A673 (cell line): ENCODE results near the gene SPSB3. TPM values are rescaled to one million over a fixed set of nuclear protein-coding genes. Genes with fewer than 3 reads are reported as not detected.

Source experiments
- BruUV-seq: library from RNA; stranded (reverse); fragments of 400-500 nt; replicated peaks from 2 replicates; lab custom pipeline; 2021; lab: Mats Ljungman, UMichigan
- CTCF ChIA-PET: fragments of 300-600 bp; sonication (Branson Sonifier 250); formaldehyde crosslinking; loops from one replicate; lab custom pipeline; 2022; ENCODE audit warnings: antibody characterized with exemption; lab: Charles Lee
- POLR2A ChIA-PET: fragments of 300-600 bp; sonication (Branson Sonifier 250); formaldehyde crosslinking; loops from one replicate; lab custom pipeline; 2022; ENCODE audit warnings: antibody characterized with exemption; ENCODE audit not compliant: low non-redundant PET; lab: Charles Lee
- DNase-seq: peaks from one replicate; pipeline ENCODE4 v3.0.0-alpha.2; 2015; ENCODE audit warnings: low spot score
- H3K27ac ChIP-seq: fragments of 200-600 bp; sonication (generic); 2 replicates; pipeline ENCODE4 v1.5.1; 2016; ENCODE audit warnings: mixed run types, low read depth, mild to moderate bottlenecking, mixed read lengths, antibody characterized with exemption, low read length; ENCODE audit not compliant: poor library complexity, severe bottlenecking
- H3K27me3 ChIP-seq: fragments of 200-600 bp; sonication (generic); replicated peaks from 2 replicates; pipeline ENCODE4 v1.6.1; 2017; ENCODE audit warnings: mixed run types, low read depth, mild to moderate bottlenecking, mixed read lengths, antibody characterized with exemption, low read length; ENCODE audit not compliant: insufficient read depth, poor library complexity
- H3K36me3 ChIP-seq: fragments of 200-600 bp; sonication (generic); 2 replicates; pipeline ENCODE4 v1.6.1; 2016; ENCODE audit warnings: mixed run types, mild to moderate bottlenecking, mixed read lengths, antibody characterized with exemption, low read length; ENCODE audit not compliant: insufficient read depth, poor library complexity, severe bottlenecking
- H3K4me1 ChIP-seq: fragments of 200-600 bp; sonication (generic); 2 replicates; pipeline ENCODE4 v1.6.1; 2017; ENCODE audit warnings: mixed run types, mild to moderate bottlenecking, mixed read lengths, antibody characterized with exemption, low read length; ENCODE audit not compliant: insufficient read depth, poor library complexity, severe bottlenecking
- H3K4me3 ChIP-seq: fragments of 200-600 bp; sonication (generic); 2 replicates; pipeline ENCODE4 v1.5.1; 2016; ENCODE audit warnings: low read depth, mixed run types, mild to moderate bottlenecking, mixed read lengths, low read length; ENCODE audit not compliant: poor library complexity, severe bottlenecking
- H3K9me3 ChIP-seq: fragments of 200-600 bp; sonication (generic); 2 replicates; pipeline ENCODE4 v1.6.1; 2016; ENCODE audit warnings: mixed run types, low read depth, mild to moderate bottlenecking, mixed read lengths, antibody characterized with exemption, low read length; ENCODE audit not compliant: poor library complexity, severe bottlenecking
- CTCF ChIP-seq: fragments of 300-800, 200-600 bp; sonication (generic); conservative IDR thresholded peaks from 2 replicates; pipeline ENCODE4 v1.5.1; 2017; ENCODE audit warnings: low read depth, mild to moderate bottlenecking, antibody characterized with exemption, low read length, moderate library complexity, mixed read lengths
- EZH2 ChIP-seq: fragments of 200-600 bp; sonication (generic); IDR thresholded peaks from 2 replicates; pipeline ENCODE4 v1.6.1; 2017; ENCODE audit warnings: borderline replicate concordance, low read depth, mild to moderate bottlenecking, mixed read lengths, antibody characterized with exemption, low read length; ENCODE audit not compliant: poor library complexity, severe bottlenecking
- intact Hi-C: fragments of 100-400 bp; cut with micrococcal nuclease; formaldehyde crosslinking; loops from one replicate; pipeline ENCODE4 v1.10.0; 2022; ENCODE audit not compliant: unreplicated experiment
- total RNA-seq: library from RNA; stranded (reverse); gene quantifications from 2 replicates; pipeline ENCODE4 v1.2.3, GENCODE V29; 2021

SPSB3 gene
- total RNA-seq, 1 experiment from 2014 or later, result 15.0 TPM

GRCh38 chr16:1825864-1826690 is 43.7 kb upstream of the SPSB3 start:
- no peak for TF ChIP-seq EZH2
- TF ChIP-seq CTCF, result no peak
- POLR2A ChIA-PET, result no interaction called here
- H3K36me3 ChIP-seq, result no peaks in the 10 kb centered on the region
- H3K27ac ChIP-seq, result no peak overlapping the region
- no peaks in the 10 kb centered on the region for H3K27me3 ChIP-seq
- intact Hi-C loops, result loop anchor here (10.0 kb wide), 1 partner anchor 51 kb away; the partner anchor contains the start of genes EME2, MRPS34 and NME3
- DNase-seq, result peak; percentile 59
- H3K4me1 ChIP-seq, result peaks cover 12% of the 10 kb centered on the region
- CTCF ChIA-PET, result interaction anchor here (0.7 kb wide), 1 partner anchor 120 kb away, joined by 4 read pairs; no protein-coding TSS in a partner anchor
- no peaks in the 10 kb centered on the region for H3K9me3 ChIP-seq
- H3K4me3 ChIP-seq, result peak overlapping the region; percentile 90
- no TSS peak for BruUV-seq

- Histone ChIP-seq H3K27me3 (no peaks in the 10 kb centered on the region), H3K27ac (no peak overlapping the region), H3K9me3 (no peaks in the 10 kb centered on the region), H3K36me3 (no peaks in the 10 kb centered on the region), H3K4me3 (peak overlapping the region; percentile 90), H3K4me1 (peaks cover 12% of the 10 kb centered on the region)
- POLR2A ChIA-PET, result no interaction called here
- BruUV-seq, result no TSS peak
- intact Hi-C loops, result loop anchor here (10.0 kb wide), 1 partner anchor 51 kb away; the partner anchor contains the start of genes EME2, MRPS34 and NME3
- CTCF ChIA-PET, result interaction anchor here (0.7 kb wide), 1 partner anchor 120 kb away, joined by 4 read pairs; no protein-coding TSS in a partner anchor
- no peak for DNase-seq
- TF ChIP-seq EZH2, result no peak
- no peak for TF ChIP-seq CTCF
These were observed 43.1 kb upstream of the SPSB3 start for GRCh38 chr16:1825381-1825863.

DNA sequence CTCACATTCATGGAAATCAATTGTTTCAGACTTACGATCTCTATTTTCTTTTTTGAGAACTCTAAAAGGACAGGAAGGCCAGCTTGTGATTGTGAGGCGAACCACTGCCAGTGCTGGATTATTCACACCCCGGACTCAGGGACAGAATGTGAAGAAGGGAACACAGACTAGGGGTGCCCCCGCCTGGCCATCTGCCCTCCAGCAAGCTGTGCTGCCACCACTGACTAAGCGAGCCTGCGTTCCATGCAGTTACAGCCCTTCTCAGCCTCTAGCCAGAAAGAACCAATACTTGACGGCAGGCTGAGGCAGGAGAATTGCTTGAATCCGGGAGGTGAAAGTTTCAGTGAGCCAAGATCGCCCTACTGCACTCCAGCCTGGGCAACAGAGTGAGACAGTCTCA is 41.5 kb upstream of the SPSB3 start:
- DNase-seq, result peak; percentile 64
- ChIA-PET CTCF (no interaction called here), POLR2A (interaction anchor here (0.5 kb wide), 1 partner anchor 41 kb away, joined by 3 read pairs; the partner anchor contains the start of gene NUBP2)
- intact Hi-C loops, result loop anchor here (10.0 kb wide), 1 partner anchor 49 kb away; the partner anchor contains the start of genes EME2, MRPS34 and NME3
- Histone ChIP-seq H3K4me1 (peaks cover 8% of the 10 kb centered on the region), H3K27ac (no peak overlapping the region), H3K27me3 (no peaks in the 10 kb centered on the region), H3K4me3 (no peak overlapping the region), H3K9me3 (no peaks in the 10 kb centered on the region), H3K36me3 (no peaks in the 10 kb centered on the region)
- no TSS peak for BruUV-seq
- TF ChIP-seq CTCF, result peak; percentile 40
- TF ChIP-seq EZH2, result no peak
